Epithelial cell of proximal tubule (primary cell): ENCODE results near the gene DIS3L. TPM values are rescaled to one million over a fixed set of nuclear protein-coding genes. Genes with fewer than 3 reads are reported as not detected.
A peak's percentile ranks its signal among the peaks of the same experiment; 100 is the strongest.
"Not testable (repeated sequence)": the region's sequence is repeated elsewhere in the genome, so short reads cannot be mapped to it uniquely, and the experiment has no call there.

Source experiments
- DNase-seq: peaks from one replicate; pipeline ENCODE4 v3.0.0-alpha.2; 2011; ENCODE audit warnings: low read depth
- H3K4me3 ChIP-seq: 2 replicates; pipeline ENCODE4 v1.5.1; 2011; ENCODE audit warnings: low read depth, mild to moderate bottlenecking, low read length
- CTCF ChIP-seq: conservative IDR thresholded peaks from 2 replicates; pipeline ENCODE4 v1.5.1; 2012; ENCODE audit warnings: low read depth, mild to moderate bottlenecking, low read length
- total RNA-seq: library from RNA; depleted of rRNA; stranded (reverse); fragments of >200 nt; gene quantifications from 2 replicates; pipeline ENCODE4 v1.2.3, GENCODE V29; 2015

The DIS3L gene
- total RNA-seq, 1 donor from 2014 or later = 15.9 TPM

GRCh38 chr15:66356077-66356358 lies 62.6 kb downstream of the DIS3L start:
- TF ChIP-seq CTCF = no peak

GRCh38 chr15:66356359-66357236 lies 63.2 kb downstream of the DIS3L start, which contains the start of gene TIPIN:
Gene TIPIN (minus strand): TSS chr15:66356685. CDS start chr15:66352947, 3,738 bp downstream.
- TF ChIP-seq CTCF = no peak
- DNase-seq = peak; percentile 57
- peak within 1 kb of the TSS; percentile 69 for H3K4me3 ChIP-seq

More at GRCh38 chr15:66356077-66356358, 62.6 kb downstream of the DIS3L start:
- no peak for DNase-seq
- H3K4me3 ChIP-seq = peak overlapping the region; percentile 69

- no peak overlapping the region for H3K4me3 ChIP-seq
- no peak for TF ChIP-seq CTCF
- no peak for DNase-seq
These were observed 66.4 kb downstream of the DIS3L start for GRCh38 chr15:66359740-66360139.

- DNase-seq, H3K4me3 ChIP-seq: not testable (repeated sequence)
These were observed 68.5 kb downstream of the DIS3L start for GRCh38 chr15:66361745-66362460.

GRCh38 chr15:66362776-66363175 lies 69.4 kb downstream of the DIS3L start:
- H3K4me3 ChIP-seq = no peak overlapping the region
- TF ChIP-seq CTCF = no peak
- DNase-seq = no peak

GRCh38 chr15:66364944-66365528 lies 71.7 kb downstream of the DIS3L start:
- TF ChIP-seq CTCF = no peak
- H3K4me3 ChIP-seq = no peak overlapping the region
- no peak for DNase-seq
